ENCODE measurements around the gene OR10H2.

OR10H2 gene

DNA sequence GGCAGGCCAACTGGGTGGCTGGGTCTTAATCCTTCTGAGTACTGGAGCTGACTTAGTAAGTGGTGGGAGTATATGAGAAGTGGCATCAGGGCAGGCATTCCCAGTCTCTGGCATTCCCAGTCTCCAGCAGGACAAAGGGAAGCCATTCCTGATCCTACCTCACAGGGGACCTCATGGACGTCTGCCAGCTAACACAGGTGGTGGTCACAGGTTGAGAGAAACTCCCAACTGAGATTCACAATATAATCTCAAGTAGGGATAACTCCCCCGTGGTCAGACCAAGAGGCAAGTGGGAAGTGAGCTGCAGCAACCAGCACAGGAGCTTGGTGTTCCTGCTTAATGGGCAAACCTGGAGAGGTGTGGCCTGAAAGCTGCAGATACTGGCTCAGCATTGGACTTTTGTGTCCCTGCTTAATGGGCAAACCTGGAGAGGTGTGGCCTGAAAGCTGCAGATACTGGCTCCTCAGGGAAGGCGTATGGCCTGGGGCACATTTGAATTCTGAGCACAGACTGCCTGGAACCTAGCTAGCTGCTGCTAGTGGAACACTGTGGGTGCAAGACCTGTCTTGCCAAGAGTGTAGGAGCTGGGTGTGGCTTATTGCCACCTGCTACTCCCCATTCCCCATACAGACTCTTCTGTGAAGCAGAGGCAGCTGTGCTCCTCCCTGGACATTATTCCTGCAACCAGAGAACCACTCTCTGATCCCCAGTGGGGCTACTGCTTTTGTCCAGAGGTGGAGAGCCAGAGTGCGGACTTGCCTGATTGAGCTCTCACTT lies 25.9 kb upstream of the OR10H2 start:
- no peak for DNase-seq (ENCODE audit: low spot score)
- no peak overlapping the region for H3K27ac ChIP-seq
- no peak overlapping the region for H3K4me3 ChIP-seq
- TF ChIP-seq, protein P1, sequence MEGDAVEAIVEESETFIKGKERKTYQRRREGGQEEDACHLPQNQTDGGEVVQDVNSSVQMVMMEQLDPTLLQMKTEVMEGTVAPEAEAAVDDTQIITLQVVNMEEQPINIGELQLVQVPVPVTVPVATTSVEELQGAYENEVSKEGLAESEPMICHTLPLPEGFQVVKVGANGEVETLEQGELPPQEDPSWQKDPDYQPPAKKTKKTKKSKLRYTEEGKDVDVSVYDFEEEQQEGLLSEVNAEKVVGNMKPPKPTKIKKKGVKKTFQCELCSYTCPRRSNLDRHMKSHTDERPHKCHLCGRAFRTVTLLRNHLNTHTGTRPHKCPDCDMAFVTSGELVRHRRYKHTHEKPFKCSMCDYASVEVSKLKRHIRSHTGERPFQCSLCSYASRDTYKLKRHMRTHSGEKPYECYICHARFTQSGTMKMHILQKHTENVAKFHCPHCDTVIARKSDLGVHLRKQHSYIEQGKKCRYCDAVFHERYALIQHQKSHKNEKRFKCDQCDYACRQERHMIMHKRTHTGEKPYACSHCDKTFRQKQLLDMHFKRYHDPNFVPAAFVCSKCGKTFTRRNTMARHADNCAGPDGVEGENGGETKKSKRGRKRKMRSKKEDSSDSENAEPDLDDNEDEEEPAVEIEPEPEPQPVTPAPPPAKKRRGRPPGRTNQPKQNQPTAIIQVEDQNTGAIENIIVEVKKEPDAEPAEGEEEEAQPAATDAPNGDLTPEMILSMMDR (IDR thresholded peaks at IDR 0.05) = no peak

DNA sequence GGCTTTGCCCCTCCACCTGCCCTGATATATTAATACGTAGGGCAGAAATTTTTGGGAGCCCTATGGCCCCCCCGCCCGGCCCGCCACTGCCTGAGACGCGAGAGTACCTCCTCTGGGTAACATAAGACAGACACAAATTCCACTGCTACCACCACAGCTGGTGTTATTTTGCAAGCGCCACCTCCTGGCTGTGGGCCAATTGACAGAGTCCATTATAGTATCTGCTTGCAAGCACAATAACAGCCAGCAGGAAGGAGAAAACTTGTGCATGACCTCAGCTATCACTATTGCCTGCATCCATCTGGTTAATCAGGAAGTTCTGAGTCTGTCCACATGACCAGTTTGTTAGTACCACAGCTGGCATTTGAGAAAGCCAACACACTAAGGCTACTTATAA lies 25.3 kb upstream of the OR10H2 start:
- TF ChIP-seq, protein P1 (IDR thresholded peaks at IDR 0.05) = no peak
- Histone ChIP-seq H3K4me3 (no peak overlapping the region), H3K27ac (no peak overlapping the region)
- no peak for DNase-seq (ENCODE audit: low spot score)

DNA sequence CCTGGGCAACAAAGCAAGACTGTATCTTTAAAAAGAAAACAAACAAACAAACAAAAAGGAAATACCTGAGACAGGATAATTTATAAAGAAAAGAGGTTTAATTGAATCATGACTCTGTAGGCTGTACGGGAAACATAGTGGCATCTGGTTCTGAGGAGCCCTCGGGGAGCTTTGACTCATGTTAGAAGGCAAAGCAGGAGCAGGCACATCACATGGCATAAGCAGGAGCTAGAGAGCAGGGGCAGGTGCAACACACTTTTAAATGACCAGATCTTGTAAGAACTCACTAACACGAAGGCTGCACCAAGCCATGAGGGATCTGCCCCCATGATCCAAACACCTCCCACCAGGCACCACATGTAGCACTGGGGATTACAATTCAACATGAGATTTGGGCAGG lies 13.2 kb upstream of the OR10H2 start:
- Histone ChIP-seq H3K4me3 (no peak overlapping the region), H3K27ac (no peak overlapping the region)
- TF ChIP-seq, protein P1 (IDR thresholded peaks at IDR 0.05) = no peak
- DNase-seq (ENCODE audit: low spot score) = no peak

DNA sequence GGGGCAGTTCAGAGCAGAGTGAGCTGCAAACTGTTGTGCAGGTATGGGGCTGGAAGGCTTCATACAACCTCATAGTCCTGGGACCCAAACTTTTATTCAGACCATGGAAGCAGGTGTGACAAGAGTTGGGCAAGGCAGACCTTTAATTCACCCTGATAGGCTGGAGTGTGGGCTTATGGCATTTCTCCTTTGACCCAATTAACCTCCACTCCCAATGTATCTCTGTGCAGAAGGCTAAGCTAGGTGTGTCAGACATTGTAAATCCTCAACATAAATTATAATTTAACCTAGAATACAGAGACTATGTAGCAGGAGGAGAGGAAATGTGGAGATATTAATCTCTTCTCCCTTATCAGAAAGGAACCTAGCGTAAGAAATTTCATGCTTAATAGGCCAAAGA lies 12.2 kb upstream of the OR10H2 start:
- TF ChIP-seq, protein P1 (IDR thresholded peaks at IDR 0.05) = no peak
- DNase-seq (ENCODE audit: low spot score) = no peak
- Histone ChIP-seq H3K27ac (no peak overlapping the region), H3K4me3 (no peak overlapping the region)

DNA sequence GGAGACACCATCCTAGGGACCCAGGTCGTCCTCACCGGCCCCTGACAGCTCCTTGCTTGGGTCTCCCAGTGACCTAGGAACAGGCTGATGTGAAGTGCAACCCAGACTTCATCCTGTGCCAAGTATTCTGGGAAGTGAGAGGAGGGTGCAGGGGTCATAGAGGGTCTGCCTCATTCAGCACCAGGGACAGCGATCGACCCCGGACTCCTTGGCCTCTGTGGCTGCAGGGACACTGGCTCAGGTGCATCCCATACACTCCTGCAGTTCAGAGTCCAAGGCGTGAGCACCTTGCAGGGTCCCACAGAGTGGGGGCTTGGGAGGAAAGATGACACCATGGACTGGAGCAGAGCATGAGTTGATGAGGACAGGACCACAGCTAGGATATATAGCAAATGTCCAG lies 10.0 kb upstream of the OR10H2 start:
- Histone ChIP-seq H3K4me3 (no peak overlapping the region), H3K27ac (no peak overlapping the region)
- TF ChIP-seq, protein P1 (IDR thresholded peaks at IDR 0.05) = no peak
- no peak for DNase-seq (ENCODE audit: low spot score)

DNA sequence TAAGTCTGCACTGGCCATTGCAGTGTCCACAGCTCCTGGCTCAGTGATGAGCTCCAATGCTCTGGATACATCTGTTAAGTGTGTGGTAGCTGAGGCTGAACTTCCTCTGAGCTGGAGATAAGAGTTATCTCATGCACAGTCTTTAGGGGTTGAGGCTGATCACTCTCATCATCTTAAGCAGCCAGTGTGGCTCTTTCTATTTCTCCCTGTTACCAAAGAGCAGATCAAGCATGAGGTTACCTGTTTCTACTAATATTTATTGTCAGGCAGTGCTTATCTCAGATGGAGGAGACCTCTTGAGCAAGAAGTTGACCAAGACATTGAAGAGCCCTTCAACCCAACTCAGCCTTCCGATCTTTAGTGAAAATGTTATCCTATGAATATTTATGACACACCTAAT lies 6.6 kb upstream of the OR10H2 start:
- Histone ChIP-seq H3K4me3 (no peak overlapping the region), H3K27ac (no peak overlapping the region)
- TF ChIP-seq, protein P1 (IDR thresholded peaks at IDR 0.05) = no peak
- DNase-seq (ENCODE audit: low spot score) = no peak

DNA sequence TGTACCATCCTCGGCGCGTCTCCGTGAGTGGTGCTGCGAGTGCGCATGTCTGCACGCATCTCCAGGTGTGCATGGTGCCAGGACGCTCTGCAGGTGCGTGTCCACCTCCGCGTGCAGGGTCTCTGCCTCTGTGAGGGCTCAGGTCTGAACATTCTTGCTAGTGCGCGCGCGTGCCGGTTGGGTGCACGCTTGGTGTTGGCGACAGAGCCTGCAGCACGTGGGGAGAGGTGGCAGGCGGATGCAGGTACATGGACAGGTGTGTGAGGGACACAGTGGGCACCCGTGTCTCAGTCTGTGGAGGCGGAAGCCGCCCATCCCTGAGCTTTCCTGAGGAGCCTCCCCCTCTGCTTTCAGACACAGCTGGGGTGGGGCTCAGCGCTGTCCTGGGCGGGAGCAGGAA lies 4.9 kb upstream of the OR10H2 start:
- H3K27ac ChIP-seq = no peak overlapping the region
- no peak for DNase-seq (ENCODE audit: low spot score)
- H3K4me3 ChIP-seq = no peak overlapping the region
- TF ChIP-seq, protein P1 (IDR thresholded peaks at IDR 0.05) = no peak
